Testis (tissue), 2 donors: ENCODE results near the gene WWC2.

Experiments used
- POLR2A ChIP-seq: fragments of 450-650 bp; IDR thresholded peaks from one replicate; pipeline ENCODE4 v1.6.1; 2017; ENCODE audit warnings: antibody characterized with exemption, mild to moderate bottlenecking, moderate library complexity
- TF ChIP-seq, protein P1 (sequence below), 3 experiments: fragments of 450-650 bp in 2 of 3; fragments of 200-600 bp in 1 of 3; sonication (generic) in 1 of 3; IDR thresholded peaks; one replicate each; pipeline ENCODE4 v1.5.1; 2016 to 2019; ENCODE audit warnings: antibody characterized with exemption in 3 of 3, mild to moderate bottlenecking in 2 of 3, moderate library complexity in 1 of 3

GRCh38 chr4:183242291-183242690, 143.2 kb downstream of the WWC2 start:
- TF ChIP-seq, protein P1, sequence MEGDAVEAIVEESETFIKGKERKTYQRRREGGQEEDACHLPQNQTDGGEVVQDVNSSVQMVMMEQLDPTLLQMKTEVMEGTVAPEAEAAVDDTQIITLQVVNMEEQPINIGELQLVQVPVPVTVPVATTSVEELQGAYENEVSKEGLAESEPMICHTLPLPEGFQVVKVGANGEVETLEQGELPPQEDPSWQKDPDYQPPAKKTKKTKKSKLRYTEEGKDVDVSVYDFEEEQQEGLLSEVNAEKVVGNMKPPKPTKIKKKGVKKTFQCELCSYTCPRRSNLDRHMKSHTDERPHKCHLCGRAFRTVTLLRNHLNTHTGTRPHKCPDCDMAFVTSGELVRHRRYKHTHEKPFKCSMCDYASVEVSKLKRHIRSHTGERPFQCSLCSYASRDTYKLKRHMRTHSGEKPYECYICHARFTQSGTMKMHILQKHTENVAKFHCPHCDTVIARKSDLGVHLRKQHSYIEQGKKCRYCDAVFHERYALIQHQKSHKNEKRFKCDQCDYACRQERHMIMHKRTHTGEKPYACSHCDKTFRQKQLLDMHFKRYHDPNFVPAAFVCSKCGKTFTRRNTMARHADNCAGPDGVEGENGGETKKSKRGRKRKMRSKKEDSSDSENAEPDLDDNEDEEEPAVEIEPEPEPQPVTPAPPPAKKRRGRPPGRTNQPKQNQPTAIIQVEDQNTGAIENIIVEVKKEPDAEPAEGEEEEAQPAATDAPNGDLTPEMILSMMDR (IDR thresholded peaks at IDR 0.05), result no peak
- no peak for TF ChIP-seq POLR2A
